ENCODE measurements around the gene LRRK2.

- no peak for TF ChIP-seq EZH2 (IDR thresholded peaks at IDR 0.05; ENCODE audit: low read depth)
- no peak for TF ChIP-seq CTCF (conservative IDR thresholded peaks at IDR 0.05)
Measured at GRCh38 chr12:40376533-40377267, 151.9 kb downstream of the LRRK2 start.
